AG09309 (cell line): ENCODE measurements around the gene RRP1.

ENCODE experiments used
- DNase-seq: peaks from one replicate; pipeline ENCODE4 v3.0.0-alpha.2; 2010; ENCODE audit warnings: low read depth
- H3K4me3 ChIP-seq: 2 replicates; pipeline ENCODE4 v1.5.1; 2011; ENCODE audit warnings: mild to moderate bottlenecking, low read depth, low read length, moderate library complexity; ENCODE audit not compliant: control insufficient read depth
- TF ChIP-seq, protein P1 (sequence below): IDR thresholded peaks from 2 replicates; pipeline ENCODE4 v1.5.1; 2011; ENCODE audit warnings: mild to moderate bottlenecking, low read depth, low read length, inconsistent platforms; ENCODE audit not compliant: insufficient read depth, control insufficient read depth; ENCODE audit errors: missing control alignments

RRP1 gene

DNA sequence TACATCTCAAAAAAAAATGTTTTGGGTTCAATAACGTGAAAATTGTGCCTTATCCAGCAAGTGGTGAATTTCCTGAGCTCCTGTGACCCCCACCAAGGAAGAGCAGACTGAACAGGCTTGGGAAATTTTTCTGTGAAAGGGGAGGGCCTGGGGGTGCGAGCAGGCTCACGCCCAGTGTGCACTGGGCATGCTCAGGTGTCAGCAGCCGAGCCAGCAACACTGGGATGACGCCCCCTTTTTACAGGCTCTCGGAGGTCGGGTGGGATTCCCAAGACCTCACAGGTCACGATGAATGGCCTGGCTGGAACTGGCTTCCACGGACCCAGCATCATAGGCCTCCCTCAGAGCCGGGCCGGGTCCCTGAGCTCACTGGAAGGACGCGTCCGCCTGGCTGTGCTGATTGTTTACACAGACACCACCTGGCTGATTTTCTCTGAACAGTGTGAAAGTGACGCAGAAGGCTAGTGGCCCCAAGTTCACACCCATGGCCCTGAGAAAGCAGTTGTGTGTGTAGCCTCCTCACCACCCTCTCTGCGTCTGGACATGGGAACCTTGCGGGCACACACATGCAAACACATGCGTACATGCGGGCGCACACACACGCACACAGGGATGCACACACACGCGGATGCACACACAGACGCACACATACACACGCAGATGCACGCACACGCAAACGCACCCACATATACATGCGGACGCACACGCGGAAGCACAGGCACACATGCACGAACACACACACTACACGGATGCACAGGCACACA, 22.5 kb upstream of the RRP1 start:
- TF ChIP-seq, protein P1, sequence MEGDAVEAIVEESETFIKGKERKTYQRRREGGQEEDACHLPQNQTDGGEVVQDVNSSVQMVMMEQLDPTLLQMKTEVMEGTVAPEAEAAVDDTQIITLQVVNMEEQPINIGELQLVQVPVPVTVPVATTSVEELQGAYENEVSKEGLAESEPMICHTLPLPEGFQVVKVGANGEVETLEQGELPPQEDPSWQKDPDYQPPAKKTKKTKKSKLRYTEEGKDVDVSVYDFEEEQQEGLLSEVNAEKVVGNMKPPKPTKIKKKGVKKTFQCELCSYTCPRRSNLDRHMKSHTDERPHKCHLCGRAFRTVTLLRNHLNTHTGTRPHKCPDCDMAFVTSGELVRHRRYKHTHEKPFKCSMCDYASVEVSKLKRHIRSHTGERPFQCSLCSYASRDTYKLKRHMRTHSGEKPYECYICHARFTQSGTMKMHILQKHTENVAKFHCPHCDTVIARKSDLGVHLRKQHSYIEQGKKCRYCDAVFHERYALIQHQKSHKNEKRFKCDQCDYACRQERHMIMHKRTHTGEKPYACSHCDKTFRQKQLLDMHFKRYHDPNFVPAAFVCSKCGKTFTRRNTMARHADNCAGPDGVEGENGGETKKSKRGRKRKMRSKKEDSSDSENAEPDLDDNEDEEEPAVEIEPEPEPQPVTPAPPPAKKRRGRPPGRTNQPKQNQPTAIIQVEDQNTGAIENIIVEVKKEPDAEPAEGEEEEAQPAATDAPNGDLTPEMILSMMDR: no peak
- H3K4me3 ChIP-seq: no peak overlapping the region
- DNase-seq: no peak

DNA sequence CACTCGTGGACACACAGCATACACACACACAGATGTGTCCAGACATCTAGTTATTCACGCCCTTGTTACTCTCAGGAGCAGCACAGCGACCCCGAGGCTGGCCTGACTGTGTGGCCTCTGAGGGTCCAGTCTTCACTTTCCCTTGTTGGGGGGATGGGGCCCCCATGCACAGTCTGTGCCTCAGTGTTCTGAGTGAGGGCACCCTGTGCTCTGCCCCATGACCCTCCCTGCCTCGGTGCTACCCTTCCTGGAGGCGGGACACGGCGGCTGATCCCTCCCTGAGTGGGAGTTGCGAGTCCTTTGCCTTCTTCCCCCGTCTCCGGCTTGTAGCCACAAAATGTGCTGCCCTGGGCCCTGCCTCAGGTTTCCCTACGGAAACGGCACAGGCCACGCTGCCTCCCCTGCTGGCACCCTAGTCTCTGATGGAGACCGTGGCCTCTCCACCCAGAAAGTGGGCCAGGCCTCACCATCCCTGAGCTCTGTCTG, 21.8 kb upstream of the RRP1 start:
- TF ChIP-seq, protein P1: no peak
- no peak for DNase-seq

DNA sequence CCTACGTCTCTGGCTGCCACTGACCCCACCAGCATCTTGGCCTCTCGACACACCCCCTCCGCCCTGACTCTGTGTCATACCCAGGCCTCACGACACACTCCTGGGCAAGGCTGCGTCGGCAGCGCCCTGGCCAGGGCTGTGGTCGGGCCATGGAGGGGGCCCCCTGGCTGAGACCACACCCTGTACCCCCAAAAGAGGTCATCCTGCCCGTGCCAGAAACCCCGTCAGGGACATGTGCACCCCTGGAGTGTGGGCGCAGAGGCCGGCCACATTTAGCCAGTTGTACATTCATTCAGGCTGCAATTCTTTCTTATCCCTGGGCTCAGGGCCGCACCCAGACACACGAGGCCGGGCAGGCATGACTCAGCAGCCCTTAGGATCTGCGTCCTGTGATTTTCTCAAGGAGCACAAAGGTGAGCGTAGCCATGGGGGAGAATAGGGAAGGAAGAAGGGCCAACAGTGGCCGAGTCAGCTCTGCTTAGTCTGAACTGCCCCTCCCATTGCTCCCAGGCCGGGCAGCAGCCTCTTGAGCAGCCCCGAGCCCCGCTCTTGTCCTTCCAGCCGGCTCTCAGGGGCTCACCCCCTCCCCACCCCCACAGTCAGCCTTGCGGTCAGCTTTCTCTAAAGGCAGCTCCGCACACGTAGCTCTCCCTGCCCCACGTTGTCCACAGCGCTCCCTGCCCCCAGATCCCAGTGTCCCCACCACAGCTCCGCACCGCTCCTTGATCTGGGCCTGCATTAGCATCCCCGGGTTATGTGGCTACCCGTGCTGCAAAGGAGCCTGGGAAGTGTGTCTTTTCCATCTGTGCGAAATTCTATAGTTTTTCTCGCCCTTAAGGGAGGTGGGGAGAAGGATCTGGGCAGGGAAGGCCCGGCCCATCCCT, 21.2 kb upstream of the RRP1 start:
- TF ChIP-seq, protein P1: no peak
- H3K4me3 ChIP-seq: no peak overlapping the region
- DNase-seq: peak; percentile 53

More for the DNA sequence above, 21.8 kb upstream of the RRP1 start:
- H3K4me3 ChIP-seq: no peak overlapping the region

GRCh38 chr21:43768868-43769167, 20.6 kb upstream of the RRP1 start:
- TF ChIP-seq, protein P1: no peak
- H3K4me3 ChIP-seq: no peak overlapping the region
- DNase-seq: no peak

DNA sequence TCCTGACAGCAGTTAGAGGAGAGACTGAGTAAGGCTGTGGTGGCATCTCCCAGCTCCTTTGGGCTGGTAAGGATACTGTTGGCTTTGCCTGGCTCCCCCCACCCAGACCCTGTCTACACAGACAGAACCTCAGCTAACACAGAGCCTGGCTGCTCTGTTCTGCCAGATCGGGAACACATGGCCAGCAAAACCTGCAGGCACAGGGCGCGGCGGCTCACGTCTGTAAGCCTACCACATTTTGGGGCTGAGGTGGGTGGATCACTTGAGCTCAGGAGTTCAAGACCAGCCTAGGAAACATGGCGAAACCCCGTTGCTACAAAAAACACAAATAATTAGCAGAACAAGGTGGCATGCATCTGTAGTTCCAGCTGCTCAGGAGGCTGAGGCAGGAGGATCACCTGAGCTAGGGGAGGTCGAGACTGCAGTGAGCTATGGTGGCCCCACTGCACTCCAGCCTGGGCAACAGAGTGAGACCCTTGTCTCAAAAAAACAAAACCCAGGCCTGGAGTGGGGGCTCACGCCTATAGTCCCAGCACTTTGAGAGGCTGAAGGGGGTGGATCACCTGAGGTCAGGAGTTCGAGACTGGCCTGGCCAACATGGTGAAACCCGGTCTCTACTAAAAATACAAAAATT, 19.9 kb upstream of the RRP1 start:
- H3K4me3 ChIP-seq: no peak overlapping the region
- TF ChIP-seq, protein P1: no peak
- DNase-seq: no peak

DNA sequence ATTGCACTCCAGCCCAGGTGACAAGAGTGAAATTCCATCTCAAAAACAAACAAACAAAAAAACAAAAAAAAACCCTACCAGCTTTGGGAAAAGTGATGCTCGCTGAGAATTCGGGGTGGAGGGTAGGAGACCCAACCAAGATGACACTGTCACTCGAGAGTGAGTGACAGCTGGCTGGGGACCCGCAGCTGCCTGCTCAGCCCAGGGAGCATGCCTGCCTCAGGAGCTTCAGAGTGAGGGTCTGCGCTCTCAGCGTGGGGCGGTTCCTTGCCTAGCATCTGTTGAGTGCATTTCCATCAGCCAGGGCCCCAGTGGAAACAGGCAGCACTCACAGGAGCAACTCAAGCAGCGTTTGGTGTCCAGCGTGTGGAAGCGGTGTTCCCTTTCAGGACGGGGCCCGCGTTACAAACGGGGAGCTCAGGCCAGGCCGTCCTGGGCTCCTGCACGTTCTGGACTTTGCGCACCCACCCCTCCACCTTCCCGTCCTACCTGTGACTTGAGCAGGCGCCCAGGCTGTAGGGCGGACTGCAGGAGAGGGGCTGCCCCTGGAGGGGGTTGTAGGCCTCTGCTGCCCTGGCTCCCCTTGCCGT, 19.2 kb upstream of the RRP1 start:
- DNase-seq: no peak
- TF ChIP-seq, protein P1: no peak
- H3K4me3 ChIP-seq: no peak overlapping the region
